Suprapubic skin (tissue), 3 donors: Measurements from ENCODE around the gene NTF4.
"Not testable (repeated sequence)": the region's sequence is repeated elsewhere in the genome, so short reads cannot be mapped to it uniquely, and the experiment has no call there.

Experiments used
- CTCF ChIP-seq, 2 donors: fragments of 200-600 bp in 1 of 2; fragments of 450-650 bp in 1 of 2; sonication (generic) in 1 of 2; IDR thresholded peaks; one replicate each; pipeline ENCODE4 v1.5.1; 2016 to 2019; ENCODE audit warnings: antibody characterized with exemption in 2 of 2, mild to moderate bottlenecking in 1 of 2, moderate library complexity in 1 of 2
- EP300 ChIP-seq: sonication (generic); formaldehyde crosslinking; IDR thresholded peaks from one replicate; pipeline ENCODE4 v1.6.1; 2017; ENCODE audit warnings: antibody characterized with exemption

GRCh38 chr19:49018388-49019241, 46.0 kb downstream of the NTF4 start:
- not testable (repeated sequence) for TF ChIP-seq CTCF (IDR thresholded peaks at IDR 0.05); EP300
